Right cardiac atrium (tissue), 5 donors: ENCODE data around the gene TFAP2C. TPM values are rescaled to one million over a fixed set of nuclear protein-coding genes. Genes with fewer than 3 reads are reported as not detected.

Experiments used
- polyA plus RNA-seq: library from polyadenylated mRNA; stranded (reverse); fragments of 200-250 nt; gene quantifications from one replicate; pipeline ENCODE4 v1.2.3, GENCODE V29; 2013
- total RNA-seq, 4 donors: library from RNA; stranded (reverse); fragmentation: NEBNext Ultra II Directional; extraction: Animal tissue kit (Norgen Biotek cat#: 25700); gene quantifications; one replicate each; pipeline ENCODE4 v1.2.1, GENCODE V29; 2021
- donor health status: healthy with polysubstance abuse.
- donor health status: DM: no; HTN: yes; CAD: no.
- donor health status: DM: no; HTN: no; CAD: no.
- donor health status: DM: no; HTN: yes; CAD: no; lungs with severe emphysema.
- donor health status: DM: yes; HTN: yes; CAD: no.

Gene TFAP2C
- total and polyA plus RNA-seq, 5 donors = 0.14 to 0.39 (median 0.18) TPM

Other genes with a start within 250 kb of the TFAP2C start
- gene AURKA, start 237.1 kb upstream of the TFAP2C start, total RNA-seq = 10 to 100 TPM in 1 of 4 donors, 1 to 10 TPM in 3; 4.8 to 10.8 (median 8.5) TPM
- 5.9 TPM for gene AURKA, start 237.1 kb upstream of the TFAP2C start, polyA plus RNA-seq
- gene CSTF1, start 236.7 kb upstream of the TFAP2C start, total RNA-seq = 10 to 100 TPM; 19.1 to 23.2 (median 19.8) TPM
- gene CSTF1, start 236.7 kb upstream of the TFAP2C start, polyA plus RNA-seq = 8.8 TPM
- under 1 TPM; 0.51 to 0.79 (median 0.64) TPM for gene CASS4, start 217.0 kb upstream of the TFAP2C start, total RNA-seq
- gene CASS4, start 217.0 kb upstream of the TFAP2C start, polyA plus RNA-seq = 0.34 TPM
- gene RTF2, start 160.7 kb upstream of the TFAP2C start, total RNA-seq = 10 to 100 TPM; 73.4 to 80.4 (median 79.5) TPM
- 74.3 TPM for gene RTF2, start 160.7 kb upstream of the TFAP2C start, polyA plus RNA-seq
- gene FAM209A, start 104.6 kb upstream of the TFAP2C start, total RNA-seq = not detected
- not detected for gene FAM209A, start 104.6 kb upstream of the TFAP2C start, polyA plus RNA-seq
- under 1 TPM in 1 of 4 donors, not detected in 3; 0.59 TPM for gene FAM209B, start 96.1 kb upstream of the TFAP2C start, total RNA-seq
- 0.84 TPM for gene FAM209B, start 96.1 kb upstream of the TFAP2C start, polyA plus RNA-seq